ENCODE measurements around the gene SCYL2. TPM values are rescaled to one million over a fixed set of nuclear protein-coding genes. Genes with fewer than 3 reads are reported as not detected.
A peak's percentile ranks its signal among the peaks of the same experiment; 100 is the strongest.

The SCYL2 gene
- total RNA-seq, 4 donors from 2014 or later = 46.3 to 55.6 (median 51.4) TPM

GRCh38 chr12:100371146-100371545 is 104.2 kb downstream of the SCYL2 start:
- TF ChIP-seq EP300 (IDR thresholded peaks at IDR 0.05) (no peak), POLR2A (IDR thresholded peaks at IDR 0.05; ENCODE audit: low read depth) (no peak), CTCF (IDR thresholded peaks at IDR 0.05) (no peak), POLR2AphosphoS5 (IDR thresholded peaks at IDR 0.05) (no peak)
- Histone ChIP-seq H3K4me3 (no peak overlapping the region), H3K4me1 (peaks cover 0 to 22% (median 21%) of the 10 kb centered on the region in 4 donors), H3K27me3 (no peaks in the 10 kb centered on the region), H3K27ac (replicated peaks in 1 of 4) (no peak overlapping the region), H3K36me3 (no peaks in the 10 kb centered on the region), H3K9me3 (peaks cover 0 to 4% (median 0%) of the 10 kb centered on the region in 4 donors)
- intact Hi-C loops (cut with DNase I) = no loop called here
- no peak for DNase-seq (ENCODE audit: extremely low spot score)
- 93% methylated on average over 6 of the region's 6 CpGs for WGBS

- no peak for TF ChIP-seq EP300 (IDR thresholded peaks at IDR 0.05)
- TF ChIP-seq POLR2AphosphoS5 (IDR thresholded peaks at IDR 0.05) = no peak
- no peak for TF ChIP-seq POLR2A (IDR thresholded peaks at IDR 0.05; ENCODE audit: low read depth)
- no peak for TF ChIP-seq CTCF (IDR thresholded peaks at IDR 0.05)
Measured at GRCh38 chr12:100372853-100373640, 106.1 kb downstream of the SCYL2 start.

GRCh38 chr12:100375038-100375735 is 108.2 kb downstream of the SCYL2 start:
- Histone ChIP-seq H3K27ac (replicated peaks in 1 of 4) (no peak overlapping the region), H3K27me3 (no peaks in the 10 kb centered on the region), H3K4me1 (peaks cover 0 to 22% (median 21%) of the 10 kb centered on the region in 4 donors), H3K36me3 (no peaks in the 10 kb centered on the region), H3K4me3 (peak overlapping the region in 1 of 4 donors; percentile 14), H3K9me3 (no peaks in the 10 kb centered on the region)
- intact Hi-C loops (cut with DNase I) = no loop called here
- peak; percentile 93 for DNase-seq (ENCODE audit: extremely low spot score)
- TF ChIP-seq POLR2AphosphoS5 (IDR thresholded peaks at IDR 0.05) = no peak
- no peak for TF ChIP-seq EP300 (IDR thresholded peaks at IDR 0.05)
- 51% methylated on average over 11 of the region's 12 CpGs for WGBS

More at GRCh38 chr12:100372853-100373640, 106.1 kb downstream of the SCYL2 start:
- H3K9me3 ChIP-seq = peaks cover 0 to 4% (median 0%) of the 10 kb centered on the region in 4 donors
- DNase-seq (ENCODE audit: extremely low spot score) = no peak
- peaks cover 0 to 22% (median 21%) of the 10 kb centered on the region in 4 donors for H3K4me1 ChIP-seq
- WGBS = 40% methylated on average over 10 of the region's 11 CpGs
- no peaks in the 10 kb centered on the region for H3K27me3 ChIP-seq
- no peak overlapping the region for H3K4me3 ChIP-seq
- intact Hi-C loops (cut with DNase I) = no loop called here
- H3K27ac ChIP-seq (replicated peaks in 1 of 4) = no peak overlapping the region
- H3K36me3 ChIP-seq = no peaks in the 10 kb centered on the region

GRCh38 chr12:100376161-100376560 is 109.2 kb downstream of the SCYL2 start:
- Histone ChIP-seq H3K36me3 (no peaks in the 10 kb centered on the region), H3K9me3 (no peaks in the 10 kb centered on the region), H3K4me3 (no peak overlapping the region), H3K27me3 (no peaks in the 10 kb centered on the region), H3K4me1 (peaks cover 0 to 22% (median 21%) of the 10 kb centered on the region in 4 donors), H3K27ac (replicated peaks in 1 of 4) (no peak overlapping the region)
- 100% methylated on average over 1 of the region's 1 CpG for WGBS
- intact Hi-C loops (cut with DNase I) = no loop called here
- DNase-seq (ENCODE audit: extremely low spot score) = no peak
- TF ChIP-seq POLR2AphosphoS5 (IDR thresholded peaks at IDR 0.05) = no peak
- TF ChIP-seq CTCF (IDR thresholded peaks at IDR 0.05) = no peak
- TF ChIP-seq POLR2A (IDR thresholded peaks at IDR 0.05; ENCODE audit: low read depth) = no peak
- no peak for TF ChIP-seq EP300 (IDR thresholded peaks at IDR 0.05)

- Histone ChIP-seq H3K4me1 (no peaks in the 10 kb centered on the region), H3K27ac (replicated peaks in 1 of 4) (no peak overlapping the region), H3K27me3 (no peaks in the 10 kb centered on the region), H3K4me3 (no peak overlapping the region), H3K36me3 (no peaks in the 10 kb centered on the region), H3K9me3 (no peaks in the 10 kb centered on the region)
- WGBS = 76% methylated on average over 2 of the region's 2 CpGs
- DNase-seq (ENCODE audit: extremely low spot score) = no peak
- intact Hi-C loops (cut with DNase I) = no loop called here
- TF ChIP-seq POLR2A (IDR thresholded peaks at IDR 0.05; ENCODE audit: low read depth) (no peak), POLR2AphosphoS5 (IDR thresholded peaks at IDR 0.05) (no peak), CTCF (IDR thresholded peaks at IDR 0.05) (no peak), EP300 (IDR thresholded peaks at IDR 0.05) (no peak)
Measured at GRCh38 chr12:100381379-100381778, 114.4 kb downstream of the SCYL2 start.

Measured in esophagus muscularis mucosa (tissue), 4 donors.